Lower leg skin (tissue), 4 donors: Measurements from ENCODE around the gene MTOR. TPM values are rescaled to one million over a fixed set of nuclear protein-coding genes. Genes with fewer than 3 reads are reported as not detected.

Source experiments
- DNase-seq, 2 donors: peaks; one replicate each; pipeline ENCODE4 v3.0.0-alpha.2; 2019; ENCODE audit warnings: low spot score in 2 of 2
- H3K4me3 ChIP-seq: fragments of 200-600 bp; sonication (generic); 2 replicates; pipeline ENCODE4 v1.5.1; 2017; ENCODE audit warnings: mild to moderate bottlenecking, low read depth; ENCODE audit not compliant: poor library complexity, severe bottlenecking
- POLR2A ChIP-seq, 2 donors: fragments of 450-650 bp; IDR thresholded peaks; one replicate each; pipeline ENCODE4 v1.6.1; 2016 to 2017; ENCODE audit warnings: antibody characterized with exemption in 2 of 2, mild to moderate bottlenecking in 1 of 2, moderate library complexity in 1 of 2
- WGBS, 2 donors: methylation state at CpG; one replicate each; pipeline ENCODE4 v1.1.5; 2018; 5-methylcytosine and 5-hydroxymethylcytosine counted together
- intact Hi-C: fragments of 100-400 bp; cut with DNase I; formaldehyde crosslinking; loops from one replicate; pipeline ENCODE4 v1.15.0; 2023; ENCODE audit warnings: low total_unique reads
- total RNA-seq, 4 donors: library from RNA; depleted of rRNA; stranded (reverse); fragments of >200 nt; gene quantifications; one replicate each; pipeline ENCODE4 v1.1.0, GENCODE V29; 2016
- TF ChIP-seq, protein P1 (sequence below), 3 donors: fragments of 450-650 bp; IDR thresholded peaks; one replicate each; pipeline ENCODE4 v1.5.1; 2016; ENCODE audit warnings: antibody characterized with exemption in 3 of 3, mild to moderate bottlenecking in 3 of 3, moderate library complexity in 2 of 3

MTOR gene
- total RNA-seq, 4 donors from 2014 or later = 28.7 to 31.5 (median 29.7) TPM

- no peak overlapping the region for H3K4me3 ChIP-seq
- no peak for DNase-seq
- WGBS, 2 donors = 76 to 79% methylated on average over 3 of the region's 3 CpGs
- intact Hi-C loops = no loop called here
- TF ChIP-seq, protein P1, sequence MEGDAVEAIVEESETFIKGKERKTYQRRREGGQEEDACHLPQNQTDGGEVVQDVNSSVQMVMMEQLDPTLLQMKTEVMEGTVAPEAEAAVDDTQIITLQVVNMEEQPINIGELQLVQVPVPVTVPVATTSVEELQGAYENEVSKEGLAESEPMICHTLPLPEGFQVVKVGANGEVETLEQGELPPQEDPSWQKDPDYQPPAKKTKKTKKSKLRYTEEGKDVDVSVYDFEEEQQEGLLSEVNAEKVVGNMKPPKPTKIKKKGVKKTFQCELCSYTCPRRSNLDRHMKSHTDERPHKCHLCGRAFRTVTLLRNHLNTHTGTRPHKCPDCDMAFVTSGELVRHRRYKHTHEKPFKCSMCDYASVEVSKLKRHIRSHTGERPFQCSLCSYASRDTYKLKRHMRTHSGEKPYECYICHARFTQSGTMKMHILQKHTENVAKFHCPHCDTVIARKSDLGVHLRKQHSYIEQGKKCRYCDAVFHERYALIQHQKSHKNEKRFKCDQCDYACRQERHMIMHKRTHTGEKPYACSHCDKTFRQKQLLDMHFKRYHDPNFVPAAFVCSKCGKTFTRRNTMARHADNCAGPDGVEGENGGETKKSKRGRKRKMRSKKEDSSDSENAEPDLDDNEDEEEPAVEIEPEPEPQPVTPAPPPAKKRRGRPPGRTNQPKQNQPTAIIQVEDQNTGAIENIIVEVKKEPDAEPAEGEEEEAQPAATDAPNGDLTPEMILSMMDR (IDR thresholded peaks at IDR 0.05) = no peak
- TF ChIP-seq POLR2A (IDR thresholded peaks at IDR 0.05) = no peak
Observed at GRCh38 chr1:11131816-11132215, 130.5 kb downstream of the MTOR start.

- TF ChIP-seq POLR2A (IDR thresholded peaks at IDR 0.05) = no peak
- TF ChIP-seq, protein P1 (IDR thresholded peaks at IDR 0.05) = no peak
- no peak for DNase-seq
- intact Hi-C loops = no loop called here
- H3K4me3 ChIP-seq = no peak overlapping the region
- WGBS, 2 donors = 92 to 98% methylated on average over 17 of the region's 17 CpGs
Observed at GRCh38 chr1:11130406-11130805, 131.9 kb downstream of the MTOR start.

DNA sequence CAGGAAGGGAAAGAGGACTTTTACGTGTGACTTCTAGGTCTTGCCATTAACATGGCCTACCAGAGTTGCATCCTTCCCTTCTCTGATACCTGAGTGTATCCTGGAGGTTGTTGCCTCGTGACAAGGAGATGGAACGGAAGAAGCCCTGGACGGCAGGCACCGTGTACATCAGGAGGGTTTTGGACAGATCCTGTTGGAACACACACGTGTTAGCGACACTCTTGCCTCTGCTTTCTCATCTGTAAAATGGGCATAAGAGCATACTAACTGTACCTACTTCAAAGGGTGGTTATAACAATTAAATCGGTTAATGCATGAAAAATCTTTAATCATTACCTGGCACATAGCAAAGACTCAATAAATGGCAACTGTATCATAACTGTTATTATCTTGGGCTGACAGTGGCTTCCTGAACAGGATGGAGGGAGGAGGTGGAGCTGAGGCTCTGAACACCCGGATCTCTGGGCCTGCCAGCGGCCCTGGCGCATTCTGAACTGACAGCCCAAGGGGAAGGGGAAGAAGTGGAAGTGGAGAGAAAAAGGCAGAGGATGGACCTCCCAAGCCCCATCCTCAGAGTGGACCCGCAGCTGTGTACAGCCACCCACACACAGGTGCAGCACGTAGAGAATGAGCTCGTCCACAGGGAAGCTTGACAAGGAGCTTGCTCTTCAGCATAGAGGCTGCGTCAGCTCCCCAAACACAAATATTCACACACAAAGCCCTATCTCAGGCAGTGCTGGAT is 132.5 kb downstream of the MTOR start:
- TF ChIP-seq, protein P1 (IDR thresholded peaks at IDR 0.05) = no peak
- TF ChIP-seq POLR2A (IDR thresholded peaks at IDR 0.05) = no peak
- DNase-seq = no peak
- intact Hi-C loops = no loop called here
- H3K4me3 ChIP-seq = no peak overlapping the region
- WGBS, 2 donors = 93 to 97% methylated on average over 15 of the region's 15 CpGs

DNA sequence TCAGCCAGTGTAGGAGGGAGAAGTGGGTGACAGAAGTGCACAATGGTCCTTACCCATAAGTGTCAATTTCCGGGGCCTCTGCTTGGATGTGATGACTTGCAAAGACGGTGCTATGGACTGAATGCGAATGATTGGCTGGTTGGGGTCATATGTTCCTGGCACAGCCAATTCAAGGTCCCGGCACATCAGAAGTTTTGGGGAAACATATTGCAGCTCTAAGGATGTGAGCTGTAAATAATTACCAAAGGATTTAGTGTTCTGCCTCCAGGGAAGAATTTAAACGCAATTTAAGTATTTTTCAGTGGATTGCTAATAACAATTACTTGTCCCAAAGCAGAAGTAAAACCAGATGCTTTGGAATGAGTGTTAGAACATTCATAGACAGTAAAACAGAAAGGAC is 135.8 kb downstream of the MTOR start:
- TF ChIP-seq, protein P1 (IDR thresholded peaks at IDR 0.05) = no peak
- TF ChIP-seq POLR2A (IDR thresholded peaks at IDR 0.05) = no peak
- DNase-seq = no peak
- intact Hi-C loops = no loop called here
- 65 to 76% methylated on average over 5 of the region's 5 CpGs for WGBS, 2 donors
- no peak overlapping the region for H3K4me3 ChIP-seq

DNA sequence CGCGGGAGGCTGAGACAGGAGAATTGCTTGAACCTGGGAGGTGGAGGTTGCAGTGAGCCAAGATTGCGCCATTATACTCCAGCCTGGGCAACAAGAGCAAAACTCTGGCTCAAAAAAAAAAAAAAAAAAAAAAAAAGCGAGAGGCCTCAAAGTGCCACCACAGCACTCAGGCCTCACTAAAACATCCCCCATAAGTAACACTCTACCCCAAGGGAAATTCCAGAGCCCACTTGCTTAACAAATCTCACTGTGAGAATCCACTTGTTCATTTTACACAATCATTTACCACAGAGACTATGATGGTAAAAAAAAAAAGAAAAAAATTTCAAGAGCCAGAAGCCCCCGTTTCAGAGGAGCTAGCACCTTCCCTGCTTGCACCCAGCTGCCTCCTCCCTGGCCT is 136.4 kb downstream of the MTOR start:
- WGBS, 2 donors = 91 to 94% methylated on average over 5 of the region's 5 CpGs
- intact Hi-C loops = no loop called here
- H3K4me3 ChIP-seq = no peak overlapping the region
- no peak for TF ChIP-seq POLR2A (IDR thresholded peaks at IDR 0.05)
- TF ChIP-seq, protein P1 (IDR thresholded peaks at IDR 0.05) = no peak
- no peak for DNase-seq

DNA sequence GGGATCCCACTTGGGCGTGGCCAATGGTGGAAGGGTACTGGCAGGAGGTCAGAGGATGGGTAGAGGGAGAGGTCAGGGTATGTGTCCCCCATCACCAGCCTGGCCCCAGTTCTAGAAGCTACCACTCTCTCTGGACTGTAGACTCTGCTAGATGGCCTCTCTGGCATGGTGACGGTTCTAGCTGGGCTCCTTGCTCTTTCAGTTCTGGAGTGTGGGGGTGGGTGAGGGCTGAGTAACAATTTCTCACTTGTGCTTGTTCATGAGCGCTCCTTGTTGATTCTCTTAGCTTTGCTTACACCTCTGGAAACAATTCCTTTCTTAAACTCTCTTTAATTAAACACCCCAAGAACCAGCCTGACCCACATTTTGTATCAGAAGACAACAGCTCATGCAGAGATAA is 137.4 kb downstream of the MTOR start:
- TF ChIP-seq, protein P1 (IDR thresholded peaks at IDR 0.05) = no peak
- no peak for TF ChIP-seq POLR2A (IDR thresholded peaks at IDR 0.05)
- no peak overlapping the region for H3K4me3 ChIP-seq
- 98 to 100% methylated on average over 3 of the region's 3 CpGs for WGBS, 2 donors
- intact Hi-C loops = no loop called here
- DNase-seq = no peak
